Endothelial cell of umbilical vein (primary cell): ENCODE data around the gene SAMMSON. TPM values are rescaled to one million over a fixed set of nuclear protein-coding genes. Genes with fewer than 3 reads are reported as not detected.

Experiments used
- BruUV-seq: library from RNA; stranded (reverse); fragments of 400-500 nt; replicated peaks from 2 replicates; lab custom pipeline; 2021; lab: Mats Ljungman, UMichigan
- CTCF ChIA-PET: fragments of 300-600, 350-600 bp; sonication (Branson Sonifier 250); formaldehyde crosslinking; loops from one replicate; lab custom pipeline; 2021; ENCODE audit warnings: antibody characterized with exemption, inconsistent platforms; lab: Charles Lee
- POLR2A ChIA-PET: fragments of 300-600, 350-600 bp; sonication (Branson Sonifier 250); formaldehyde crosslinking; loops from one replicate; lab custom pipeline; 2021; ENCODE audit warnings: antibody characterized with exemption, inconsistent platforms; lab: Charles Lee
- DNase-seq: peaks from one replicate; pipeline ENCODE4 v3.0.0-alpha.2; 2011; ENCODE audit warnings: low read depth, low spot score
- FAIRE-seq: peaks from 2 replicates; lab custom pipeline; 2011; peaks lifted over from hg19 to GRCh38; lab: Jason Lieb, UNC
- H2AFZ ChIP-seq: 2 replicates; pipeline ENCODE4 v1.6.0; 2012; ENCODE audit warnings: low read depth, low read length, control low read depth, inconsistent platforms
- H3K27ac ChIP-seq: 2 replicates; pipeline ENCODE4 v1.5.1; 2011; ENCODE audit warnings: low read depth, mild to moderate bottlenecking, control low read depth, low read length, moderate library complexity; ENCODE audit not compliant: insufficient read depth
- H3K27me3 ChIP-seq, 2 experiments: 2 replicates each; pipeline versions ENCODE4 v1.6.0 to v1.6.1; 2011; ENCODE audit warnings: low read length in 2 of 2, mixed read lengths in 1 of 2; ENCODE audit not compliant: control insufficient read depth in 2 of 2, insufficient read depth in 2 of 2
- H3K36me3 ChIP-seq, 2 experiments: 2 replicates in 1 of 2; 3 replicates in 1 of 2; pipeline ENCODE4 v1.5.1; 2011; ENCODE audit warnings: low read length in 2 of 2, mild to moderate bottlenecking in 1 of 2, moderate library complexity in 1 of 2; ENCODE audit not compliant: control insufficient read depth in 2 of 2, insufficient read depth in 2 of 2; ENCODE audit errors: extremely low read depth in 1 of 2
- H3K4me1 ChIP-seq: 3 replicates; pipeline ENCODE4 v1.5.1; 2011; ENCODE audit warnings: mild to moderate bottlenecking, low read length; ENCODE audit not compliant: control insufficient read depth, insufficient read depth; ENCODE audit errors: extremely low read depth
- H3K4me2 ChIP-seq: 2 replicates; pipeline ENCODE4 v1.6.1; 2011; ENCODE audit warnings: low read length, control low read depth, mixed read lengths; ENCODE audit not compliant: insufficient read depth
- H3K4me3 ChIP-seq, 3 experiments: fragments of 200-600 bp in 1 of 3; sonication (generic), shearing (Covaris generic) in 1 of 3; replicated peaks in 1 of 3; 2 replicates each; pipeline ENCODE4 v1.5.1; 2011 to 2016; ENCODE audit warnings: control low read depth in 3 of 3, low read length in 3 of 3, mild to moderate bottlenecking in 2 of 3, inconsistent platforms in 1 of 3, low read depth in 1 of 3, moderate library complexity in 1 of 3; ENCODE audit not compliant: insufficient read depth in 1 of 3
- H3K79me2 ChIP-seq: 2 replicates; pipeline ENCODE4 v1.6.0; 2012; ENCODE audit warnings: low read length, inconsistent platforms; ENCODE audit not compliant: control insufficient read depth, insufficient read depth
- H3K9ac ChIP-seq: replicated peaks from 2 replicates; pipeline ENCODE3; 2011; ENCODE audit warnings: low read length, control low read depth; ENCODE audit not compliant: insufficient read depth; ENCODE audit errors: extremely low read depth
- H3K9me1 ChIP-seq: replicated peaks from 3 replicates; pipeline ENCODE4 v1.6.0; 2011; ENCODE audit warnings: mild to moderate bottlenecking, low read length; ENCODE audit not compliant: control insufficient read depth, insufficient read depth; ENCODE audit errors: extremely low read depth
- H3K9me3 ChIP-seq: replicated peaks from 2 replicates; pipeline ENCODE4 v1.5.1; 2012; ENCODE audit warnings: low read length, inconsistent platforms; ENCODE audit not compliant: control insufficient read depth, insufficient read depth
- H4K20me1 ChIP-seq: replicated peaks from 2 replicates; pipeline ENCODE3; 2011; ENCODE audit warnings: mild to moderate bottlenecking, low read length; ENCODE audit not compliant: control insufficient read depth, insufficient read depth; ENCODE audit errors: extremely low read depth
- CTCF ChIP-seq, 2 donors: IDR thresholded peaks; 1 replicate in 1 of 2; 2 replicates in 1 of 2; pipeline ENCODE4 v1.5.1; 2011; ENCODE audit warnings: low read length in 2 of 2, mild to moderate bottlenecking in 2 of 2, moderate library complexity in 2 of 2, control low read depth in 1 of 2, inconsistent platforms in 1 of 2, low read depth in 1 of 2; ENCODE audit not compliant: insufficient read depth in 1 of 2; ENCODE audit errors: extremely low read depth in 1 of 2
- EZH2 ChIP-seq: IDR thresholded peaks from 2 replicates; pipeline ENCODE4 v1.6.1; 2012; ENCODE audit warnings: borderline replicate concordance, low read depth, mild to moderate bottlenecking, moderate library complexity, low read length, inconsistent platforms; ENCODE audit not compliant: severe bottlenecking
- FOS ChIP-seq: IDR thresholded peaks from 2 replicates; pipeline ENCODE4 v1.6.1; 2011; ENCODE audit warnings: mild to moderate bottlenecking, low read length, moderate library complexity, borderline replicate concordance; ENCODE audit not compliant: insufficient read depth
- GATA2 ChIP-seq: IDR thresholded peaks from 2 replicates; pipeline ENCODE4 v1.7.0; 2011; ENCODE audit warnings: low read depth, mild to moderate bottlenecking, moderate library complexity, mixed read lengths, low read length; ENCODE audit not compliant: insufficient read length, insufficient read depth
- JUN ChIP-seq: IDR thresholded peaks from 2 replicates; pipeline ENCODE4 v1.6.1; 2011; ENCODE audit warnings: borderline replicate concordance, low read depth; ENCODE audit not compliant: insufficient read length, insufficient read depth
- MYC ChIP-seq: IDR thresholded peaks from one replicate; pipeline ENCODE4 v1.6.1; 2011; ENCODE audit warnings: mild to moderate bottlenecking, low read depth, low read length
- POLR2A ChIP-seq: IDR thresholded peaks from 2 replicates; pipeline ENCODE4 v1.6.1; 2012; ENCODE audit warnings: low read depth, mild to moderate bottlenecking, control low read depth, low read length
- POLR2AphosphoS5 ChIP-seq: IDR thresholded peaks from 2 replicates; pipeline ENCODE4 v1.6.1; 2012; ENCODE audit warnings: low read depth, mild to moderate bottlenecking, control low read depth, low read length, moderate library complexity; ENCODE audit not compliant: insufficient read depth
- dilution Hi-C: fragments of 300-500 bp; cut with MboI; formaldehyde crosslinking; loops from one replicate; pipeline ENCODE4 v1.15.0; 2019; ENCODE audit warnings: low sequenced_read_pairs; ENCODE audit not compliant: extremely low pct_ligation_motif_present
- intact Hi-C: fragments of 100-400 bp; cut with micrococcal nuclease; formaldehyde crosslinking; loops from one replicate; pipeline ENCODE4 v1.10.0; 2022
- polyA plus RNA-seq, 4 experiments: library from polyadenylated mRNA; depleted of rRNA in 3 of 4; stranded (reverse) in 3 of 4; unstranded in 1 of 4; fragments of >200 nt; gene quantifications; 2 replicates each; pipeline versions ENCODE4 v1.2.1 to v1.2.3, GENCODE V29; 2011 to 2012; ENCODE audit warnings: missing spikeins in 1 of 4
- total RNA-seq: library from RNA; stranded (reverse); gene quantifications from 2 replicates; pipeline ENCODE4 v1.2.3, GENCODE V29; 2021
- TF ChIP-seq, protein P1 (sequence below): IDR thresholded peaks from 2 replicates; pipeline ENCODE4 v1.6.1; 2011; ENCODE audit not compliant: insufficient read depth, insufficient read length

Gene SAMMSON
- total and polyA plus RNA-seq, 2 donors (not counting 3 experiments of a cell fraction or from before 2014, with no cell fraction given): not detected

GRCh38 chr3:69987833-69988232, 11.7 kb upstream of the SAMMSON start:
- H3K36me3 ChIP-seq: no peaks in the 10 kb centered on the region
- H4K20me1 ChIP-seq: no peaks in the 10 kb centered on the region
- no peak overlapping the region for H3K9ac ChIP-seq
- no TSS peak for BruUV-seq
- H3K27ac ChIP-seq: no peak overlapping the region
- H3K9me1 ChIP-seq: no peaks in the 10 kb centered on the region
- intact Hi-C loops: no loop called here
- ChIA-PET POLR2A (no interaction called here), CTCF (interaction anchor here (1.5 kb wide), 1 partner anchor 12 kb away, joined by 3 read pairs; no protein-coding TSS in a partner anchor)
- no peak for DNase-seq
- TF ChIP-seq JUN (no peak), EZH2 (no peak)
- TF ChIP-seq, protein P1, sequence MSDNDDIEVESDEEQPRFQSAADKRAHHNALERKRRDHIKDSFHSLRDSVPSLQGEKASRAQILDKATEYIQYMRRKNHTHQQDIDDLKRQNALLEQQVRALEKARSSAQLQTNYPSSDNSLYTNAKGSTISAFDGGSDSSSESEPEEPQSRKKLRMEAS: no peak
- no peaks in the 10 kb centered on the region for H3K9me3 ChIP-seq
- H3K4me2 ChIP-seq: no peak overlapping the region
- FAIRE-seq: no peak
- peaks cover under 1 to 2% of the 10 kb centered on the region in 2 experiments for H3K27me3 ChIP-seq
- H2AFZ ChIP-seq: no peak overlapping the region
- no peak overlapping the region for H3K4me3 ChIP-seq
- H3K4me1 ChIP-seq: no peaks in the 10 kb centered on the region
- no peaks in the 10 kb centered on the region for H3K79me2 ChIP-seq
- dilution Hi-C loops: no loop called here

DNA sequence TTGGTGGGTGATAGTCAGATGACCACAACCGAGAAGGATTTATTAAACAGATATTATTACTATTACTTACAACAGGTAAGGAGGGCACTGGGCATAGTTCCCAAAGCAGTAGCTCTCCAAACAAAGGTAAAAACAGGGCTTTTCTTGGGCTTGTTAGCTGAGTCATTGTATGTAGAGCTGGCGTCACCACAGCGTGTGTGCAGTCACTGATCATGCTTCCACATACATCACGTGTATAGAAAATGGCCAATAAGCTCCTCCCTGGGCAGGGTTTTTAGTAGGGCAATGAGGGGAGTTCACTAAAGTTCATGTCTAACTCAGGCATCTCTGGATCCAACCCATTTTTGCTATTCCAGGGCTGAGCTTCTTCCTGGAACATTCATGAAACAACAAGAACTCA, 5.8 kb upstream of the SAMMSON start:
- H3K9me3 ChIP-seq: no peaks in the 10 kb centered on the region
- H3K27ac ChIP-seq: no peak overlapping the region
- H3K36me3 ChIP-seq: no peaks in the 10 kb centered on the region
- FAIRE-seq (no peak), DNase-seq (no peak)
- CTCF ChIA-PET: interaction anchor here (1.1 kb wide), 1 partner anchor 10 kb away, joined by 3 read pairs; no protein-coding TSS in a partner anchor
- no peak overlapping the region for H3K9ac ChIP-seq
- H3K27me3 ChIP-seq: peaks cover 0 to 2% of the 10 kb centered on the region in 2 experiments
- H3K9me1 ChIP-seq: no peaks in the 10 kb centered on the region
- POLR2A ChIA-PET: no interaction called here
- H3K79me2 ChIP-seq: no peaks in the 10 kb centered on the region
- H2AFZ ChIP-seq: no peak overlapping the region
- H3K4me3 ChIP-seq: no peak overlapping the region
- H4K20me1 ChIP-seq: no peaks in the 10 kb centered on the region
- TF ChIP-seq EZH2: no peak
- TF ChIP-seq POLR2A: no peak
- TF ChIP-seq, protein P1: no peak
- TF ChIP-seq CTCF (IDR thresholded peaks at IDR 0.05; ENCODE audit: extremely low read depth in 1 of 2, insufficient read depth in 1 of 2, low read depth in 1 of 2, low read length in 2 of 2): no peak
- TF ChIP-seq GATA2: no peak
- no peak for TF ChIP-seq POLR2AphosphoS5
- no peak for TF ChIP-seq FOS
- no peak for TF ChIP-seq MYC
- no TSS peak for BruUV-seq
- H3K4me1 ChIP-seq: no peaks in the 10 kb centered on the region
- no peak overlapping the region for H3K4me2 ChIP-seq
- intact Hi-C loops: no loop called here
- dilution Hi-C loops: no loop called here
